HepG2 (cell line): ENCODE measurements around the gene DAZL.
"Not testable (repeated sequence)": the region's sequence is repeated elsewhere in the genome, so short reads cannot be mapped to it uniquely, and the experiment has no call there.

Experiments
- JUNB ChIP-seq: sonication (generic); formaldehyde crosslinking; IDR thresholded peaks from 2 replicates; pipeline ENCODE4 v1.8.0; 2022; ENCODE audit warnings: missing genetic modification reagents, mild to moderate bottlenecking, borderline replicate concordance
- KLF6 ChIP-seq: IDR thresholded peaks from 2 replicates; pipeline ENCODE4 v1.8.0; 2016; ENCODE audit warnings: missing biosample characterization, missing genetic modification reagents
- PATZ1 ChIP-seq: sonication (generic); formaldehyde crosslinking; IDR thresholded peaks from 2 replicates; pipeline ENCODE4 v1.4.0; 2020; ENCODE audit warnings: missing genetic modification reagents
- PRDM4 ChIP-seq: sonication (generic); formaldehyde crosslinking; IDR thresholded peaks from 2 replicates; pipeline ENCODE4 v1.9.0; 2021; ENCODE audit warnings: missing genetic modification reagents, borderline replicate concordance
- ZFP91 ChIP-seq: sonication (generic); formaldehyde crosslinking; IDR thresholded peaks from 2 replicates; pipeline ENCODE4 v1.9.0; 2022; ENCODE audit warnings: missing genetic modification reagents, mild to moderate bottlenecking, borderline replicate concordance
- ZNF580 ChIP-seq: IDR thresholded peaks from 2 replicates; pipeline ENCODE4 v1.6.1; 2016; ENCODE audit warnings: low read depth, borderline replicate concordance

GRCh38 chr3:16617155-16617554 is 11.9 kb upstream of the DAZL start:
- not testable (repeated sequence) for TF ChIP-seq PRDM4 (CRISPR knock-in tag); PATZ1 (CRISPR knock-in tag); ZNF580 (CRISPR knock-in tag); ZFP91; JUNB (CRISPR knock-in tag); KLF6 (CRISPR knock-in tag)
